LNCaP clone FGC (cell line): ENCODE data around the gene FMN1.

Experiments
- DNase-seq: peaks from one replicate; pipeline ENCODE4 v3.0.0-alpha.2; 2011; ENCODE audit warnings: low read depth
- H3K4me3 ChIP-seq: 2 replicates; pipeline ENCODE4 v1.5.1; 2011; ENCODE audit warnings: mild to moderate bottlenecking, low read depth, low read length, control low read depth
- TF ChIP-seq, protein P1 (sequence below): IDR thresholded peaks from 2 replicates; pipeline ENCODE4 v1.5.1; 2012; ENCODE audit warnings: mild to moderate bottlenecking; ENCODE audit not compliant: control insufficient read depth, insufficient read depth; ENCODE audit errors: extremely low read depth

FMN1 gene

GRCh38 chr15:33068511-33068990 is 126.0 kb downstream of the FMN1 start:
- TF ChIP-seq, protein P1, sequence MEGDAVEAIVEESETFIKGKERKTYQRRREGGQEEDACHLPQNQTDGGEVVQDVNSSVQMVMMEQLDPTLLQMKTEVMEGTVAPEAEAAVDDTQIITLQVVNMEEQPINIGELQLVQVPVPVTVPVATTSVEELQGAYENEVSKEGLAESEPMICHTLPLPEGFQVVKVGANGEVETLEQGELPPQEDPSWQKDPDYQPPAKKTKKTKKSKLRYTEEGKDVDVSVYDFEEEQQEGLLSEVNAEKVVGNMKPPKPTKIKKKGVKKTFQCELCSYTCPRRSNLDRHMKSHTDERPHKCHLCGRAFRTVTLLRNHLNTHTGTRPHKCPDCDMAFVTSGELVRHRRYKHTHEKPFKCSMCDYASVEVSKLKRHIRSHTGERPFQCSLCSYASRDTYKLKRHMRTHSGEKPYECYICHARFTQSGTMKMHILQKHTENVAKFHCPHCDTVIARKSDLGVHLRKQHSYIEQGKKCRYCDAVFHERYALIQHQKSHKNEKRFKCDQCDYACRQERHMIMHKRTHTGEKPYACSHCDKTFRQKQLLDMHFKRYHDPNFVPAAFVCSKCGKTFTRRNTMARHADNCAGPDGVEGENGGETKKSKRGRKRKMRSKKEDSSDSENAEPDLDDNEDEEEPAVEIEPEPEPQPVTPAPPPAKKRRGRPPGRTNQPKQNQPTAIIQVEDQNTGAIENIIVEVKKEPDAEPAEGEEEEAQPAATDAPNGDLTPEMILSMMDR: no peak
- peak; percentile 74 for DNase-seq
- H3K4me3 ChIP-seq: no peak overlapping the region

DNA sequence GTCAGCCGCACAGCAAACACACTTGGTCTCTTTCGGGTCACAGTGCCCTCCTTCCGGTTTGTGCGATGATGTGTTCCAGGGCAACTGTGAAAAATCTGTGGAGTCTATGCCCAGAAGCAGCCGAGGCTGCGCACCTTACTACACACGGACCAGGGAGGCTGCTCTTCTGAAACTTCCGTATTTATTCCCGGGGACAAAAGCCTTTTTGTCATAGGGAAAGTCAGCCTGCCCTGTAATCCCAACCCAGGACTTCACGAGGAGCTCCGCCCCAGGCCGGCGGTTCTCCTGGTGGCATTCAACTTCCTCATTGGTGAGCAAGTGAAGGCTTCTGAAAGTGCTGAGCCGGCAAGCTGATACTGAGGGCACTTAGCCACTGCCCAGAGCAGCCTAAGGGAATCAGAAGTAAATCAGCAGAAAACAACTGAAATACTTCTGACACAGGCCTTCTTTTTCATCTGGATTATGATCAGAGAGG is 126.5 kb downstream of the FMN1 start:
- TF ChIP-seq, protein P1: no peak
- DNase-seq: no peak
- no peak overlapping the region for H3K4me3 ChIP-seq

GRCh38 chr15:33067456-33067855 is 127.1 kb downstream of the FMN1 start:
- H3K4me3 ChIP-seq: no peak overlapping the region
- TF ChIP-seq, protein P1: no peak
- no peak for DNase-seq

DNA sequence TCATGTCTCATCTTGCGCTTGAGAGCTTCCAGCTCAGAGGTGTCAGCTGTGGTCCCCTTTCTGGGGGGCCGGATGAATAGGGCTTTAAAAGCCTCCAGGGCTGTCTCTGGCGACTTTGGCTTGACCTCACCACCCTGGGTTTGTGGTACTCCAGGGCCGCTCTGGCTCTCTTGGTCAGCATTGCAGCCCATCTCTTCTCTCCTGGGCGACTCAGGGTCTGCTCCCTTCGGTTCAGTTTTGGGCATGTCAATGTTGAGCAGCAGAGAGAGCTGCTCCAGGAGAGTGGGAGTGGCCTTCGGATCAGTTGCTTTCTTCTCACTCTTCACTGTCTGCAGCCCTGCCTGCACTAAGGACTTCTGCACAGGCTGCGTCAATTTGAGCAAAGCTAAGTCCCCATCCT is 127.9 kb downstream of the FMN1 start:
- no peak for DNase-seq

DNA sequence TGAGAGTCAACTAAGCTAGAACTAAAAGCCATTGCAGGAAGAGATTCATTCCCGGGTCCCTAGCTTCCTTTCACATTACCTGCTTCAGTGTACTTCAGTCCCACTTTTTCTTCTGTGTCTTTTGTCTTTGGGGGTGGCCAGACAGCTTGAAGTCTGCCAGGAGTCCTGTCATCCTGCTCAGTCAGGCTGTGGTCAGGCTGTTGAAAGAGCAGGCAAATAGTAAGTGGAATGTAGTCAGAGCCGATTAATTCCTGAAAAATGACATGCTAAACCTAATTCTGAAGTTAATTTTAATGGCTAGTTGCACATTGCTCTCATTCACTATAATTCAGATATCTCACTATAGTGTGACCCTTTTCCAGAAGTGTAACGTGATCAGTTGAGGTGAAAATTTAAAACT is 129.6 kb downstream of the FMN1 start:
- no peak overlapping the region for H3K4me3 ChIP-seq
- TF ChIP-seq, protein P1: no peak
- no peak for DNase-seq

More for the DNA sequence above, 127.9 kb downstream of the FMN1 start:
- TF ChIP-seq, protein P1: no peak
- no peak overlapping the region for H3K4me3 ChIP-seq

DNA sequence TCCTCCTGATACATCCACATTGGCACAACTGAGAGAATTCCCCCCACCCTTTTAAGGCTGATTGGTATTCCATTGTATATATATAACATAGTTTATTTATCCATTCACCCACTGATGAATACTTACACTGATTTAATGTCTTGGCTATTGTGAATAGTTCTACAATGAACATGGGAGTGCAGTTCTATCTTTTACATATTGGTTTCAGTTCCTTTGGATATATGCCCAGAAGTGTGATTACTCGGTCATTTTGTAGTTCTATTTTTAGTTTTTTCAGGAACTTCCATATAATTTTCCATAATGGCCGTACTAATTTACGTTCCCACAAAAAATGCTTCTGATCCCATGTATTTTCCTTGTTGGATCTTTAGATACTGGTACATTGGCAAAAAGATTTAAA is 135.3 kb downstream of the FMN1 start:
- DNase-seq: no peak
- TF ChIP-seq, protein P1: no peak
- no peak overlapping the region for H3K4me3 ChIP-seq

GRCh38 chr15:33057845-33058244 is 136.7 kb downstream of the FMN1 start:
- TF ChIP-seq, protein P1: no peak
- no peak overlapping the region for H3K4me3 ChIP-seq
- DNase-seq: no peak
